Renal cortex interstitium (tissue), 11 donors: ENCODE data around the gene SLC51A. TPM values are rescaled to one million over a fixed set of nuclear protein-coding genes. Genes with fewer than 3 reads are reported as not detected.
"Not testable (repeated sequence)": the region's sequence is repeated elsewhere in the genome, so short reads cannot be mapped to it uniquely, and the experiment has no call there.

ENCODE experiments used
- DNase-seq, 11 donors: peaks; one replicate each; pipeline ENCODE4 v3.0.0-alpha.2; 2013; ENCODE audit warnings: low read depth in 9 of 11, low spot score in 4 of 11; ENCODE audit errors: extremely low read depth in 1 of 11
- polyA plus RNA-seq, 3 donors: library from polyadenylated mRNA; unstranded; fragments of 120-200 nt; gene quantifications; one replicate each; pipeline ENCODE4 v1.2.1, GENCODE V29; 2013; ENCODE audit not compliant: insufficient read length in 3 of 3

Gene SLC51A
- polyA plus RNA-seq, 3 donors: 10.8 to 15.3 (median 11.5) TPM

- DNase-seq: no peak
Observed at GRCh38 chr3:196189566-196190347, 26.6 kb upstream of the SLC51A start.

- no peak for DNase-seq
Observed at GRCh38 chr3:196192036-196192523, 24.3 kb upstream of the SLC51A start.

- no peak for DNase-seq
Observed at GRCh38 chr3:196192524-196193051, 23.7 kb upstream of the SLC51A start.

- no peak for DNase-seq
Observed at GRCh38 chr3:196193133-196193735, 23.1 kb upstream of the SLC51A start.

- DNase-seq: no peak
Observed at GRCh38 chr3:196193736-196194541, 22.4 kb upstream of the SLC51A start.

- DNase-seq: no peak
Observed at GRCh38 chr3:196194542-196194915, 21.8 kb upstream of the SLC51A start.

GRCh38 chr3:196195664-196196265, 20.6 kb upstream of the SLC51A start:
- no peak for DNase-seq

- DNase-seq: no peak
Observed at GRCh38 chr3:196197524-196197923, 18.8 kb upstream of the SLC51A start.

GRCh38 chr3:196198081-196198675, 18.2 kb upstream of the SLC51A start:
- no peak for DNase-seq

- DNase-seq: no peak
Observed at GRCh38 chr3:196198771-196199753, 17.3 kb upstream of the SLC51A start.

- no peak for DNase-seq
Observed at GRCh38 chr3:196202516-196202970, 13.8 kb upstream of the SLC51A start.

GRCh38 chr3:196203846-196204245, 12.5 kb upstream of the SLC51A start:
- DNase-seq: no peak

GRCh38 chr3:196205442-196206205, 10.7 kb upstream of the SLC51A start:
- DNase-seq: not testable (repeated sequence)

GRCh38 chr3:196207159-196207832, 9.0 kb upstream of the SLC51A start:
- no peak for DNase-seq

GRCh38 chr3:196207833-196208607, 8.3 kb upstream of the SLC51A start:
- no peak for DNase-seq
